Mesendoderm (in vitro differentiated cells): ENCODE measurements around the gene SEC16A.

Experiments used
- DNase-seq: peaks from one replicate; pipeline ENCODE4 v3.0.0; 2013
- H2AK5ac ChIP-seq: 2 replicates; pipeline ENCODE4 v1.6.1; 2013; ENCODE audit warnings: low read length, inconsistent platforms
- H2BK120ac ChIP-seq: 2 replicates; pipeline ENCODE4 v1.6.1; 2013; ENCODE audit warnings: low read depth, mild to moderate bottlenecking, low read length, moderate library complexity, mixed read lengths
- H2BK15ac ChIP-seq: replicated peaks from 2 replicates; pipeline ENCODE4 v1.6.1; 2013; ENCODE audit warnings: low read depth, mild to moderate bottlenecking, moderate library complexity
- H2BK5ac ChIP-seq: 2 replicates; pipeline ENCODE4 v1.6.1; 2013; ENCODE audit warnings: low read length, inconsistent platforms
- H3K18ac ChIP-seq: 2 replicates; pipeline ENCODE4 v1.6.1; 2013; ENCODE audit warnings: mild to moderate bottlenecking, low read length, mixed read lengths
- H3K23ac ChIP-seq: one replicate; pipeline ENCODE4 v1.6.1; 2013; ENCODE audit warnings: low read length
- H3K27ac ChIP-seq: 2 replicates; pipeline ENCODE4 v1.5.1; 2013; ENCODE audit warnings: low read depth, mild to moderate bottlenecking, inconsistent platforms, low read length, moderate library complexity
- H3K27me3 ChIP-seq: 2 replicates; pipeline ENCODE4 v1.6.1; 2013; ENCODE audit warnings: low read length, control low read depth, mild to moderate bottlenecking, inconsistent platforms; ENCODE audit not compliant: insufficient read depth, poor library complexity
- H3K36me3 ChIP-seq: 2 replicates; pipeline ENCODE4 v1.6.1; 2013; ENCODE audit warnings: low read length, inconsistent platforms; ENCODE audit not compliant: control insufficient read depth, insufficient read depth
- H3K4ac ChIP-seq: one replicate; pipeline ENCODE4 v1.6.1; 2013; ENCODE audit warnings: low read depth, mild to moderate bottlenecking, low read length, moderate library complexity
- H3K4me1 ChIP-seq: 2 replicates; pipeline ENCODE4 v1.6.1; 2013; ENCODE audit warnings: low read depth, low read length, inconsistent platforms; ENCODE audit not compliant: control insufficient read depth
- H3K4me2 ChIP-seq: 2 replicates; pipeline ENCODE4 v1.6.1; 2013; ENCODE audit warnings: low read length
- H3K4me3 ChIP-seq: 2 replicates; pipeline ENCODE4 v1.5.1; 2013; ENCODE audit warnings: mild to moderate bottlenecking, low read length
- H3K56ac ChIP-seq: one replicate; pipeline ENCODE4 v1.6.1; 2013; ENCODE audit warnings: low read length
- H3K79me1 ChIP-seq: 2 replicates; pipeline ENCODE4 v1.6.1; 2013; ENCODE audit warnings: low read length, inconsistent platforms
- H3K79me2 ChIP-seq: 2 replicates; pipeline ENCODE4 v1.6.1; 2013; ENCODE audit warnings: mild to moderate bottlenecking, low read length; ENCODE audit not compliant: control insufficient read depth, insufficient read depth
- H3K9ac ChIP-seq: 2 replicates; pipeline ENCODE4 v1.6.1; 2013; ENCODE audit warnings: low read length, inconsistent platforms
- H4K5ac ChIP-seq: one replicate; pipeline ENCODE4 v1.6.1; 2013; ENCODE audit warnings: low read length
- H4K8ac ChIP-seq: one replicate; pipeline ENCODE4 v1.6.1; 2013; ENCODE audit warnings: low read depth, mild to moderate bottlenecking, control low read depth, low read length, moderate library complexity
- WGBS: extraction: QIAGEN DNeasy Blood & Tissue Kit; methylation state at CpG from one replicate; pipeline ENCODE4 v1.1.7; 2013; ENCODE audit warnings: low lambda C conversion rate, missing lambda C conversion rate; ENCODE audit not compliant: insufficient coverage; ENCODE audit errors: extremely low coverage; 5-methylcytosine and 5-hydroxymethylcytosine counted together

Gene SEC16A

GRCh38 chr9:136405481-136405880, 77.4 kb downstream of the SEC16A start:
- Histone ChIP-seq H3K79me1 (peaks cover 11% of the 10 kb centered on the region), H3K36me3 (peaks cover 8% of the 10 kb centered on the region), H2AK5ac (no peak overlapping the region), H3K23ac (no peak overlapping the region), H4K8ac (no peak overlapping the region), H3K18ac (no peak overlapping the region), H2BK15ac (no peak overlapping the region), H3K4me2 (no peak overlapping the region), H2BK120ac (no peak overlapping the region), H2BK5ac (no peak overlapping the region), H3K4me1 (no peaks in the 10 kb centered on the region), H3K79me2 (peaks cover 14% of the 10 kb centered on the region), H3K4ac (no peak overlapping the region), H3K27me3 (no peaks in the 10 kb centered on the region), H4K5ac (no peak overlapping the region), H3K4me3 (no peak overlapping the region), H3K56ac (no peak overlapping the region), H3K9ac (no peak overlapping the region), H3K27ac (no peak overlapping the region)
- DNase-seq = no peak
- no CpG with 5 or more reads among the region's 7 CpGs for WGBS

- Histone ChIP-seq H3K4ac (no peak overlapping the region), H4K8ac (no peak overlapping the region), H3K18ac (no peak overlapping the region), H3K27ac (no peak overlapping the region), H3K4me1 (no peaks in the 10 kb centered on the region), H3K56ac (no peak overlapping the region), H4K5ac (no peak overlapping the region), H2AK5ac (no peak overlapping the region), H3K4me3 (no peak overlapping the region), H2BK15ac (no peak overlapping the region), H3K4me2 (no peak overlapping the region), H3K79me2 (peaks cover 12% of the 10 kb centered on the region), H3K79me1 (peaks cover 10% of the 10 kb centered on the region), H2BK120ac (no peak overlapping the region), H2BK5ac (no peak overlapping the region), H3K23ac (no peak overlapping the region), H3K27me3 (no peaks in the 10 kb centered on the region), H3K36me3 (peaks cover 8% of the 10 kb centered on the region), H3K9ac (no peak overlapping the region)
- no CpG with 5 or more reads among the region's 14 CpGs for WGBS
- no peak for DNase-seq
Observed at GRCh38 chr9:136404801-136405136, 78.1 kb downstream of the SEC16A start.

GRCh38 chr9:136403915-136404800, 78.7 kb downstream of the SEC16A start:
- Histone ChIP-seq H3K9ac (no peak overlapping the region), H3K23ac (no peak overlapping the region), H2BK120ac (no peak overlapping the region), H2AK5ac (no peak overlapping the region), H3K4ac (no peak overlapping the region), H2BK5ac (no peak overlapping the region), H3K36me3 (peaks cover 8% of the 10 kb centered on the region), H3K56ac (no peak overlapping the region), H3K27me3 (no peaks in the 10 kb centered on the region), H3K18ac (no peak overlapping the region), H4K8ac (no peak overlapping the region), H3K4me2 (no peak overlapping the region), H3K79me2 (peaks cover 13% of the 10 kb centered on the region), H3K79me1 (peaks cover 11% of the 10 kb centered on the region), H3K4me1 (no peaks in the 10 kb centered on the region), H2BK15ac (no peak overlapping the region), H3K27ac (no peak overlapping the region), H3K4me3 (no peak overlapping the region), H4K5ac (no peak overlapping the region)
- no CpG with 5 or more reads among the region's 32 CpGs for WGBS
- no peak for DNase-seq

- Histone ChIP-seq H3K27ac (no peak overlapping the region), H3K36me3 (peaks cover 8% of the 10 kb centered on the region), H3K79me1 (peaks cover 12% of the 10 kb centered on the region), H3K56ac (no peak overlapping the region), H2AK5ac (no peak overlapping the region), H3K27me3 (no peaks in the 10 kb centered on the region), H3K4me2 (no peak overlapping the region), H3K4ac (no peak overlapping the region), H3K23ac (no peak overlapping the region), H3K9ac (no peak overlapping the region), H3K18ac (no peak overlapping the region), H4K8ac (no peak overlapping the region), H3K4me3 (no peak overlapping the region), H2BK5ac (no peak overlapping the region), H4K5ac (no peak overlapping the region), H2BK15ac (no peak overlapping the region), H2BK120ac (no peak overlapping the region), H3K79me2 (peaks cover 15% of the 10 kb centered on the region), H3K4me1 (peaks cover 2% of the 10 kb centered on the region)
- WGBS = no CpG with 5 or more reads among the region's 5 CpGs
- no peak for DNase-seq
Observed at GRCh38 chr9:136403538-136403914, 79.3 kb downstream of the SEC16A start.

- Histone ChIP-seq H2BK5ac (no peak overlapping the region), H4K8ac (no peak overlapping the region), H3K9ac (no peak overlapping the region), H2BK15ac (no peak overlapping the region), H2AK5ac (no peak overlapping the region), H3K4me3 (no peak overlapping the region), H3K4ac (no peak overlapping the region), H2BK120ac (no peak overlapping the region), H3K79me1 (peaks cover 12% of the 10 kb centered on the region), H3K23ac (no peak overlapping the region), H3K79me2 (peaks cover 22% of the 10 kb centered on the region), H3K4me1 (peaks cover 2% of the 10 kb centered on the region), H3K56ac (no peak overlapping the region), H4K5ac (no peak overlapping the region), H3K27ac (no peak overlapping the region), H3K4me2 (no peak overlapping the region), H3K36me3 (peaks cover 7% of the 10 kb centered on the region), H3K18ac (no peak overlapping the region), H3K27me3 (no peaks in the 10 kb centered on the region)
- WGBS = no CpG with 5 or more reads among the region's 13 CpGs
- DNase-seq = no peak
Observed at GRCh38 chr9:136402067-136402466, 80.8 kb downstream of the SEC16A start.
